CD14-positive monocyte (primary cell): Measurements from ENCODE around the gene OR13C4. TPM values are rescaled to one million over a fixed set of nuclear protein-coding genes. Genes with fewer than 3 reads are reported as not detected.

ENCODE experiments used
- DNase-seq, 3 donors: peaks; one replicate each; pipeline ENCODE4 v3.0.0-alpha.2; 2011 to 2022
- H2AFZ ChIP-seq: 2 replicates; pipeline ENCODE4 v1.6.0; 2012; ENCODE audit warnings: mild to moderate bottlenecking, low read depth, low read length, inconsistent platforms; ENCODE audit not compliant: insufficient read depth, poor library complexity, severe bottlenecking
- H3K27ac ChIP-seq, 2 donors: 1 replicate in 1 of 2; 2 replicates in 1 of 2; pipeline ENCODE4 v1.5.1; 2012 to 2013; ENCODE audit warnings: low read length in 2 of 2, control low read depth in 1 of 2, inconsistent platforms in 1 of 2, low read depth in 1 of 2, mild to moderate bottlenecking in 1 of 2
- H3K27me3 ChIP-seq, 2 donors: one replicate each; pipeline versions ENCODE4 v1.6.0 to v1.6.1; 2011 to 2013; ENCODE audit warnings: low read length in 2 of 2; ENCODE audit not compliant: control insufficient read depth in 2 of 2, insufficient read depth in 2 of 2
- H3K36me3 ChIP-seq, 2 donors: replicated peaks in 1 of 2; 1 replicate in 1 of 2; 2 replicates in 1 of 2; pipeline versions ENCODE4 v1.5.1 to v1.6.1; 2012 to 2013; ENCODE audit warnings: low read length in 2 of 2, control low read depth in 1 of 2, inconsistent platforms in 1 of 2, mild to moderate bottlenecking in 1 of 2; ENCODE audit not compliant: insufficient read depth in 2 of 2, control insufficient read depth in 1 of 2
- H3K4me1 ChIP-seq, 2 donors: 1 replicate in 1 of 2; 2 replicates in 1 of 2; pipeline versions ENCODE4 v1.5.1 to v1.6.1; 2012 to 2013; ENCODE audit warnings: low read length in 2 of 2, control low read depth in 1 of 2, inconsistent platforms in 1 of 2, mild to moderate bottlenecking in 1 of 2, moderate library complexity in 1 of 2; ENCODE audit not compliant: insufficient read depth in 2 of 2, control insufficient read depth in 1 of 2
- H3K4me2 ChIP-seq: replicated peaks from 2 replicates; pipeline ENCODE3; 2012; ENCODE audit warnings: low read length, moderate library complexity, mild to moderate bottlenecking; ENCODE audit not compliant: poor library complexity, severe bottlenecking; ENCODE audit errors: extremely low read depth
- H3K4me3 ChIP-seq, 3 experiments: fragments of 200-600 bp in 1 of 3; sonication (generic) in 1 of 3; replicated peaks in 1 of 3; 1 replicate in 2 of 3; 2 replicates in 1 of 3; pipeline ENCODE4 v1.5.1; 2011 to 2013; ENCODE audit warnings: low read length in 3 of 3, mild to moderate bottlenecking in 3 of 3, control low read depth in 2 of 3, low read depth in 2 of 3, inconsistent platforms in 1 of 3, moderate library complexity in 1 of 3
- H3K79me2 ChIP-seq: 2 replicates; pipeline ENCODE4 v1.6.0; 2012; ENCODE audit warnings: mild to moderate bottlenecking, control low read depth, inconsistent platforms, low read length, moderate library complexity; ENCODE audit not compliant: insufficient read depth
- H3K9ac ChIP-seq: 2 replicates; pipeline ENCODE4 v1.6.0; 2017; ENCODE audit warnings: low read length, mild to moderate bottlenecking; ENCODE audit not compliant: insufficient read depth, poor library complexity, severe bottlenecking
- H3K9me3 ChIP-seq, 2 donors: replicated peaks in 1 of 2; 1 replicate in 1 of 2; 2 replicates in 1 of 2; pipeline versions ENCODE4 v1.5.1 to v1.6.1; 2012 to 2013; ENCODE audit warnings: low read length in 2 of 2, control low read depth in 1 of 2; ENCODE audit not compliant: control insufficient read depth in 1 of 2, insufficient read depth in 1 of 2
- H4K20me1 ChIP-seq: 2 replicates; pipeline ENCODE4 v1.6.0; 2012; ENCODE audit warnings: mild to moderate bottlenecking, low read length, control low read depth, moderate library complexity; ENCODE audit not compliant: insufficient read depth
- H3K27ac Mint-ChIP-seq, 7 donors: one replicate each; pipeline ENCODE4 v1.8.0; 2020; ENCODE audit warnings: mild to moderate bottlenecking in 7 of 7, mixed read lengths in 7 of 7, moderate library complexity in 6 of 7, inconsistent platforms in 2 of 7
- H3K27me3 Mint-ChIP-seq, 3 donors: one replicate each; pipeline ENCODE4 v1.8.0; 2021 to 2022; ENCODE audit warnings: low read depth in 3 of 3, mild to moderate bottlenecking in 3 of 3, mixed read lengths in 3 of 3, moderate library complexity in 3 of 3, inconsistent platforms in 1 of 3
- H3K36me3 Mint-ChIP-seq, 2 donors: one replicate each; pipeline ENCODE4 v1.8.0; 2020; ENCODE audit warnings: mixed read lengths in 2 of 2, inconsistent platforms in 1 of 2, mild to moderate bottlenecking in 1 of 2
- H3K4me1 Mint-ChIP-seq: one replicate; pipeline ENCODE4 v1.8.0; 2020; ENCODE audit warnings: mild to moderate bottlenecking, mixed read lengths
- H3K4me3 Mint-ChIP-seq, 2 donors: one replicate each; pipeline ENCODE4 v1.8.0; 2020; ENCODE audit warnings: mild to moderate bottlenecking in 2 of 2, mixed read lengths in 2 of 2, moderate library complexity in 1 of 2
- H3K9me3 Mint-ChIP-seq, 7 donors: one replicate each; pipeline ENCODE4 v1.8.0; 2020 to 2022; ENCODE audit warnings: mixed read lengths in 7 of 7, mild to moderate bottlenecking in 6 of 7, moderate library complexity in 6 of 7, inconsistent platforms in 2 of 7
- WGBS: methylation state at CpG from one replicate; pipeline ENCODE4 v1.1.5; 2013; ENCODE audit warnings: missing lambda C conversion rate; ENCODE audit not compliant: insufficient coverage; 5-methylcytosine and 5-hydroxymethylcytosine counted together
- intact Hi-C, 2 donors: fragments of 100-400 bp; cut with micrococcal nuclease; formaldehyde crosslinking; loops; one replicate each; pipeline versions ENCODE4 v1.15.0 to v1.15.1; 2023
- polyA plus RNA-seq, 3 donors: library from polyadenylated mRNA; depleted of rRNA in 1 of 3; unstranded in 2 of 3; stranded (reverse) in 1 of 3; fragments of 300-500 nt in 2 of 3; fragments of >200 nt in 1 of 3; fragmentation: Illumina TruSeq in 2 of 3; gene quantifications; 1 replicate in 2 of 3; 2 replicates in 1 of 3; pipeline ENCODE4 v1.2.3, GENCODE V29; 2012 to 2021
- TF ChIP-seq, protein P1 (sequence below): fragments of 200-600 bp; IDR thresholded peaks from one replicate; pipeline ENCODE4 v1.8.0; 2022; ENCODE audit warnings: antibody characterized with exemption, mild to moderate bottlenecking

The OR13C4 gene
- polyA plus RNA-seq, 3 donors = not detected

DNA sequence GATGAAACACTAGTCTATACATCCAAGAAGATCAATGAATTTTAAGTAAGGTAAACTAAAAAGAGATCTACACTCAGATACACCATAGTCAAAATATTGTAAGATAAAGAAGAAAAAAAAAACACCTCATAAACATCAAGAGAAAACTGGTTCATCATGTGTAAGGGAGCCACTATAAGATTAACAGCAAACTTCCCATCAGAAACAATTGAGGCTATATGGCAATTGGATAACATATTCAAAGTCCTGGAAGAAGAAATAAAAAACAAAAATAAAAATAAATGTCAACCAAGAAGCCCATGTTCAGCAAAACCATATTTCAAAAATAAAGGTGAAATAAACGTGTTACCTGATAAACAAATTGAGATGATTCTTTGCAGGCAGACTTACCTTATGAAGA lies 45.6 kb upstream of the OR13C4 start:
- intact Hi-C loops = no loop called here
- H3K79me2 ChIP-seq = no peaks in the 10 kb centered on the region
- peaks cover 3 to 9% of the 10 kb centered on the region in 2 donors for H3K9me3 ChIP-seq
- Mint-ChIP-seq H3K4me3 (no peak overlapping the region), H3K27me3 (no peaks in the 10 kb centered on the region), H3K4me1 (no peaks in the 10 kb centered on the region), H3K27ac (no peak overlapping the region), H3K9me3 (peaks cover 0 to 18% (median 11%) of the 10 kb centered on the region in 7 donors), H3K36me3 (no peaks in the 10 kb centered on the region)
- H2AFZ ChIP-seq = no peak overlapping the region
- no peaks in the 10 kb centered on the region for H3K4me1 ChIP-seq
- no peaks in the 10 kb centered on the region for H3K27me3 ChIP-seq
- no peaks in the 10 kb centered on the region for H3K36me3 ChIP-seq
- H3K27ac ChIP-seq = no peak overlapping the region
- TF ChIP-seq, protein P1, sequence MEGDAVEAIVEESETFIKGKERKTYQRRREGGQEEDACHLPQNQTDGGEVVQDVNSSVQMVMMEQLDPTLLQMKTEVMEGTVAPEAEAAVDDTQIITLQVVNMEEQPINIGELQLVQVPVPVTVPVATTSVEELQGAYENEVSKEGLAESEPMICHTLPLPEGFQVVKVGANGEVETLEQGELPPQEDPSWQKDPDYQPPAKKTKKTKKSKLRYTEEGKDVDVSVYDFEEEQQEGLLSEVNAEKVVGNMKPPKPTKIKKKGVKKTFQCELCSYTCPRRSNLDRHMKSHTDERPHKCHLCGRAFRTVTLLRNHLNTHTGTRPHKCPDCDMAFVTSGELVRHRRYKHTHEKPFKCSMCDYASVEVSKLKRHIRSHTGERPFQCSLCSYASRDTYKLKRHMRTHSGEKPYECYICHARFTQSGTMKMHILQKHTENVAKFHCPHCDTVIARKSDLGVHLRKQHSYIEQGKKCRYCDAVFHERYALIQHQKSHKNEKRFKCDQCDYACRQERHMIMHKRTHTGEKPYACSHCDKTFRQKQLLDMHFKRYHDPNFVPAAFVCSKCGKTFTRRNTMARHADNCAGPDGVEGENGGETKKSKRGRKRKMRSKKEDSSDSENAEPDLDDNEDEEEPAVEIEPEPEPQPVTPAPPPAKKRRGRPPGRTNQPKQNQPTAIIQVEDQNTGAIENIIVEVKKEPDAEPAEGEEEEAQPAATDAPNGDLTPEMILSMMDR = no peak
- H4K20me1 ChIP-seq = no peaks in the 10 kb centered on the region
- H3K9ac ChIP-seq = no peak overlapping the region
- no CpG with 5 or more reads among the region's 1 CpG for WGBS
- no peak overlapping the region for H3K4me2 ChIP-seq
- no peak overlapping the region for H3K4me3 ChIP-seq
- DNase-seq = no peak

DNA sequence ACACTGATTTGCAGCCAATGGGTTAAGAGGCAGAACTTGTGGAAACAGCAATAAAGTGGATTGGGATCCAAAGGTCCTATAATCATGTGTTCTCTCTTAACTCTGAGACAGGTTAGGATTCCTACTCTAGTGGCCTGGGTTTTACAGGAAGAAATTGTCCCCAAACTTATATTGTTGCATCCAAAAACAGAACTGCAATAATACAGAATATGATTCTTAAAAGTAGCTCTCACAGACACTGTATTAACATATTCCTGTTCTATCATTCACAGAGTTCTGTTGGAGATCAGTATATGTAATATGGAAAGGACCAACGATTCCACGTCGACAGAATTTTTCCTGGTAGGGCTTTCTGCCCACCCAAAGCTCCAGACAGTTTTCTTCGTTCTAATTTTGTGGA lies 41.9 kb upstream of the OR13C4 start, which contains the start of gene OR13C8:
OR13C8 (plus strand) TSS at position 301 of the 400 bp plus-strand sequence; CDS start at position 301, 0 bp downstream.
- no peaks in the 10 kb centered on the region for H3K79me2 ChIP-seq
- no peak for DNase-seq
- H3K4me2 ChIP-seq = no peak within 1 kb of the TSS
- 100% methylated on average over 1 of the region's 4 CpGs for WGBS
- H3K27me3 ChIP-seq = no peaks in the 10 kb centered on the region
- H3K4me3 ChIP-seq = no peak within 1 kb of the TSS
- H3K27me3 Mint-ChIP-seq = peaks cover 0 to 2% (median 0%) of the 10 kb centered on the region in 3 donors
- H3K36me3 Mint-ChIP-seq = no peaks in the 10 kb centered on the region
- no peak within 1 kb of the TSS for H3K27ac ChIP-seq
- no peak within 1 kb of the TSS for H3K9ac ChIP-seq
- H2AFZ ChIP-seq = no peak within 1 kb of the TSS
- peaks cover 3 to 9% of the 10 kb centered on the region in 2 donors for H3K9me3 ChIP-seq
- H4K20me1 ChIP-seq = no peaks in the 10 kb centered on the region
- peaks cover 0 to 18% (median 8%) of the 10 kb centered on the region in 7 donors for H3K9me3 Mint-ChIP-seq
- H3K4me1 Mint-ChIP-seq = no peaks in the 10 kb centered on the region
- H3K4me1 ChIP-seq = no peaks in the 10 kb centered on the region
- intact Hi-C loops = no loop called here
- TF ChIP-seq, protein P1 = no peak
- H3K4me3 Mint-ChIP-seq = no peak within 1 kb of the TSS
- no peaks in the 10 kb centered on the region for H3K36me3 ChIP-seq
- H3K27ac Mint-ChIP-seq = no peak within 1 kb of the TSS
